ENCODE data around the gene CDH12.

GRCh38 chr5:22625451-22625850 lies 227.7 kb downstream of the CDH12 start:
- TF ChIP-seq EZH2phosphoT487 (conservative IDR thresholded peaks at IDR 0.05; ENCODE audit: low read length) = no peak
- TF ChIP-seq, protein P1, sequence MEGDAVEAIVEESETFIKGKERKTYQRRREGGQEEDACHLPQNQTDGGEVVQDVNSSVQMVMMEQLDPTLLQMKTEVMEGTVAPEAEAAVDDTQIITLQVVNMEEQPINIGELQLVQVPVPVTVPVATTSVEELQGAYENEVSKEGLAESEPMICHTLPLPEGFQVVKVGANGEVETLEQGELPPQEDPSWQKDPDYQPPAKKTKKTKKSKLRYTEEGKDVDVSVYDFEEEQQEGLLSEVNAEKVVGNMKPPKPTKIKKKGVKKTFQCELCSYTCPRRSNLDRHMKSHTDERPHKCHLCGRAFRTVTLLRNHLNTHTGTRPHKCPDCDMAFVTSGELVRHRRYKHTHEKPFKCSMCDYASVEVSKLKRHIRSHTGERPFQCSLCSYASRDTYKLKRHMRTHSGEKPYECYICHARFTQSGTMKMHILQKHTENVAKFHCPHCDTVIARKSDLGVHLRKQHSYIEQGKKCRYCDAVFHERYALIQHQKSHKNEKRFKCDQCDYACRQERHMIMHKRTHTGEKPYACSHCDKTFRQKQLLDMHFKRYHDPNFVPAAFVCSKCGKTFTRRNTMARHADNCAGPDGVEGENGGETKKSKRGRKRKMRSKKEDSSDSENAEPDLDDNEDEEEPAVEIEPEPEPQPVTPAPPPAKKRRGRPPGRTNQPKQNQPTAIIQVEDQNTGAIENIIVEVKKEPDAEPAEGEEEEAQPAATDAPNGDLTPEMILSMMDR (IDR thresholded peaks at IDR 0.05; ENCODE audit: insufficient read depth, low read length, poor library complexity, severe bottlenecking) = no peak
